ENCODE data around the gene CMTM6.
"Not testable (repeated sequence)": the region's sequence is repeated elsewhere in the genome, so short reads cannot be mapped to it uniquely, and the experiment has no call there.

CMTM6 gene

GRCh38 chr3:32463415-32463814 lies 39.2 kb downstream of the CMTM6 start:
- not testable (repeated sequence) for DNase-seq

DNA sequence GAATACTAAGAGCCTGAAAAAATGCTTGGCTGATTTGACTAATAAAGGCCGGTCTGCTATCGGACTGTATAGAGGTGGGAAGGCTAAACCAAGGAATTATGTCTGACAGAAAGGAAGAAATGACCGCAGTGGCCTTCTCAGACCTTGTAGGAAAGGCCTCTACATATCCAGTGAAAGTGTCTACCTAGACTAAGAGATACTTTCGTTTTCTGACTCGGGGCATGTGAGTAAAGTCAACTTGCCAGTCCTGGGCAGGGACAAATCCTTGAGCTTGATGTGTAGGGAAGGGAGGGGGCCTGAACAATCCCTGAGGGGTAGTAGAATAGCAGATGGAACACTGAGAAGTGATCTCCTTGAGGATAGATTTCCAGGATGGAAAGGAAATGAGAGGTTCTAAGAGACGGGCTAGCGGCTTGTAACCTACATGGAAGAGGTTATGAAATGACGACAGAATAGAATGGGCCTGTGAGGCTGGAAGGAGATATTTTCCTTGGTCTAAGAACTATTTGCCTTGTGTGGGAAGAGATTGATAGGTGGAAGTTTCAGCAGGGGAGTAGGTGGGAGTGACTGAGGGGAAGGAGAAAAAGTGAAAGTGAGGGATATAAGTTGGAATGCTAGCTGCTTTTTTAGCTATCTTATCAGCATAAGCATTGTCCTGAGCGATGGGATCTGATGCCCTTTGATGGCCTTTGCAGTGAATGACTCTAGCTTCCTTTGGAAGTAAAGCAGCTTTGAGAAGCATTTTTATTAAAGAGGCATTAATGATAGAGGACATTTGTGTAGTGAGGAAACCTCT lies 40.3 kb downstream of the CMTM6 start:
- not testable (repeated sequence) for DNase-seq

DNA sequence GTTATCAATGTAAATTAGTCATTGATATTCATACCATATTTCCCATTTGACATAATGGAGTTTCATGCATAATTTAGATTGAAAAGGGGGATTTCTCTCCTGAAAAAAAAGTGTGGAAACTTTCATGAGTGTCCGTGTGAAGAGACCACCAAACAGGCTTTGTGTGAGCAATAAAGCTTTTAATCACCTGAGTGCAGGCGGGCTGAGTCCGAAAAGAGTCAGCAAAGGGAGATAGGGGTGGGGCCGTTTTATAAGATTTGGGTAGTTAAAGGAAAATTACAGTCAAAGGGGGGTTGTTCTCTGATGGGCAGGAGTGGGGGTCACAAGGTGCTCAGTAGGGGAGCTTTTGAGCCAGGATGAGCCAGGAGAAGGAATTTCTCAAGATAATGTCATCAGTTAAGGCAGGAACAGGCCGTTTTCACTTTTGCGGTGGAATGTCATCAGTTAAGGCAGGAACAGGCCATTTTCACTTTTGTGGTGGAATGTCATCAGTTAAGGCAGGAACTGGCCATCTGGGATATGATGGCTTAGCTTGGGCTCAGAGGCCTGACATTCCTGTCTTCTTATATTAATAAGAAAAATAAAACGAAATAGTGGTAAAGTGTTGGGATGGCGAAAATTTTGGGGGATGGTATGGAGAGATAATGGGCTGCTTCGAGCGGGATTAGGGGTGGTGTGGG lies 41.7 kb downstream of the CMTM6 start:
- DNase-seq: not testable (repeated sequence)

DNA sequence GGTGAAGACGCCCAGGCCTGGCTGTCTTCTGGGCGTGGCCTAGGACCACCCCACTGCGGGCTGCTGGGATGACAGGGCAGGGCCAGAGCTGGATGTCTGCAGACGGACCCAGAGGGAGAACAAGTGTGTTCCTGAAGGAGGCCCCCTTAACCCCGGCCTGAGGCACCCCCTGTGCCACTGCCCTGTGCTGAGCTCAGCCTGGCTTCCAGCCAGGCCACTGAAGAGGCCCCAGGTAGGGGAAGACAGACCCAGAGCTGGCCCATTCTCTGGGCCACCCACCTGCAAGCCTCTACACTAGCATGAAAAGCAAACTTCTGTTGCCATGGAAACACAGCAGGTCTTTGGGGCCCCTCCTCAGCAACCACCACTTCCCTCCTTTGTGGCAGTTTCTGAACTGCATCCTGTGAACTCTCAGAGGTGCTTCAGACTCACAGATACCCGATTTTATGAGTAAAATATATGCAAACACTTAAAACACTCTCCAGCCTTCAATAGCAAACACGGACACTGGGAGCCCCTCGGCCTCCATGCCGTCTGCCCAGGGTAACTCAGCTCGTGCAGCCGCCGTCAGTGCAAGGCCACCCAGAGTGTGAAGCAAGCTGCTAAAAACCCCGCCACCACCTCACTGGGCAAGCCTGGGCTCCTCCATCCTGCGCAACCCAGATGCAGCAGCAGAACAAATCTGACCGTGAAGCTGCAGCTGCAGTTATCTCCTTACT lies 42.5 kb downstream of the CMTM6 start:
- DNase-seq: peak; percentile 67

DNA sequence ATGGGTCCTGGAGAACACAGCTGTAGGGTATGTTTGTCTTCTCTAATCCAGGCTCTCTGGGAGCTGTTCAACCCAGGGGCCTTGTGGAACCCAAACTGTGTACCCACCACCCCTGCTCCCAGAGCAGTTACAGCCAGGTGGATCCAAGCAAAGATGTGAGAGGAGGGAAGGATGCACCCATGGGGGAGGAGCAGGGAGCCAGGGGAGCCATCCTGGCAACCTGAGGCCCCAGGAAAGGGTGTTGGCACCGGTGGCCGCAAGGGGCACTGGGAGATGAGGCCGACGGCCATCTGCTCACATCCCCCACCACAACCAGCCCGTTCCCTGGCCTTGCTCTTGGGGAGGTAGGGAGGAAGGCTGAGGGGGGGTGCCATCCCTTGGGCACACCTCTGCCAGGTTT lies 43.2 kb downstream of the CMTM6 start:
- DNase-seq: no peak

DNA sequence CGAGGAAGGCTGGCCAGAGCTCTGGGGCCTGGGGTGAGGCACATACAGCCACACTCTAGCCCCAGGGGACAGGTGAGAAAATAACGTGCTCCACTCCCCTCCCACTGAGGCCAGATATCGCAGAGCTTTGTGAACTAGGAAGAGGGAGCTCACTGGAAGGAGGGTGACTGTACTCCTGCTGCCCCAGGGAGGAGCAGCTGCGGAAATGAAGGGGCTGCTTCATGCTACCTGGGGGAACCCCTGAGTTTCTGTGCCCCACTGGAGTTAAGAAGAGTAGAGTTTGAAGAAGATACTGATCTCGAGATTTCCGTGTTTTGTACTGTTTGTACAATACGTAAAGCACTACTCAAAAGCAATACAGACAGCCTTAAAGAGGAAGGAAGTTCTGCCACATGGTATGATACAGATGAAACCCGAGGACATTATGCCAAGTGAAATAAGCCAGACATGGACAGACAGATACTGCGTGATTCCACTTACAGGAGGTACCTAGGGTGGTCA lies 44.6 kb downstream of the CMTM6 start:
- peak; percentile 52 for DNase-seq

GRCh38 chr3:32456429-32457130 lies 46.1 kb downstream of the CMTM6 start:
- no peak for DNase-seq

- no peak for DNase-seq
Observed at GRCh38 chr3:32455609-32456428, 46.8 kb downstream of the CMTM6 start.

DNA sequence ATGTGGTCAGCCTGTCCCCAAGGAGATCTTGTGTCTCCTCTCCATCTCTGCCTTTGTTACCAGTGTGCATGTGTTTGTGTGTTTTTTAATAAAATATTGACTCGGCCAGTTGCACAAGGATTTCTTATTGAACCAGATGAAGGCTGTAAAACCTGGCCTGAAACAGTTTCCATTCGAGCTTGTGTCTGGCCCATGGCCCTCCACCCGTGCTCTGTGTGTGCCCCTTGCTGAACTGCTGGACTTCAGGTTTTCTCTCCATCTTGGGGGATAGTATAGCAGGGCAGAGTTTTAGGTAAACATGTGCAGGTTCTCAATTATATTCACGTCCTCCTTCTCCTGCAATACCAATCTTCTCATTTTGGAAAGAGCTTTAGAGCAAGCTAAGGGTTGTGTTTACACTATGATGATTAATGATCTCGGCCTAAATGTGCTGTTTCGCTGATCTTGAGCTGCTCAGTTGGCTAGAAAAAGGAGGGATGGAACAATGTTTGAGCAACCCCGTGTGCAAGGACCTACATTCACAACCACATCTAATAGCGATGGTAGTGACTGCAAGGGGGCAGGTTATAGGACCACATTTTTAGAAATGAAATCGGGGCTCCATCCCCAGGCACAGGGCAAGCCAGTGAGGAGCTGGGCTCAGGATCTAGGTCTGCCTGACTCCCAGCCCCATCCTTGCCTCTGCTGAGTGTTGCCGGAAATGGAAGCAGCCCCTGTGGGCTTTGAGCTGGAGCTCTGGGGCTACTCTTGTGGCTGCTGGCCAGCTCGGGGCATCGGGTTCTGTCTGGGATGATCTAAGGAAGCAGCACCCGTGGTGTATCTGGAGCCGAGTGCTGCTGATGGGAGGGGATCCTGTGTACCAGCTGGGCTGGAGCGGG lies 47.7 kb downstream of the CMTM6 start:
- DNase-seq: no peak

- DNase-seq: no peak
Observed at GRCh38 chr3:32454111-32454510, 48.5 kb downstream of the CMTM6 start.

GRCh38 chr3:32453346-32453745 lies 49.3 kb downstream of the CMTM6 start:
- no peak for DNase-seq

- no peak for DNase-seq
Observed at GRCh38 chr3:32452009-32452408, 50.6 kb downstream of the CMTM6 start.

DNA sequence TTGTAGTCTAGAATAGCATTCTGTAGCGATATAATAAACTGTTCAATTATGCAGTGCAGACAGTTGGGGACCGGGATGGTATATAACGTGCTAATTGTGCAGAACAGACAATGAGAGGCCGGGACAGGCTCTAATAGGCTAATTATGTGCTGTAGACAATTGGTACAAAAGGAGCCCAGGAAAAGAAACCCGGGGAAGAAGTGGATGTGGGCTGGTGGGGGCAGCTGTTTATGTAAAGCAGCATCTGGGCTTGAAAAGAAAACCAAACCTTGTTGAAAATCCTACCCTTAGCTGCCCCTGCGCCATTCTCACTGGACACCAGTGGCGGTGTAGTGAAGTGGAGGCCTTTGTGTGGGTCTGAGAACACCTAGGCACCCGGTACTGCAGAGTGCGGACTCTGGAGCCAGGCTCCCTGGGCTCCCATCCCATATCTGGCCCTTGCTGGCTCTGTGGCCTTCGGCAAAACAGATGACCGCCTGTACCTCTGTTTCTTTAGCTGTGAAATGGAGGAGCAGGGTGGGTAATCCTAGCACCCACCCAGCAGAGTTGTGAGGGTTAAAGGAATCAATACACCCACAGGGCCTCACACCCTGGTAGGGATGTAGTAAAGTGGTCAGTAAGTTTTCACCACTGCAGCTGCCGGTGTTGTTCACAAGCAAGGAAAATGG lies 51.5 kb downstream of the CMTM6 start:
- no peak for DNase-seq

DNA sequence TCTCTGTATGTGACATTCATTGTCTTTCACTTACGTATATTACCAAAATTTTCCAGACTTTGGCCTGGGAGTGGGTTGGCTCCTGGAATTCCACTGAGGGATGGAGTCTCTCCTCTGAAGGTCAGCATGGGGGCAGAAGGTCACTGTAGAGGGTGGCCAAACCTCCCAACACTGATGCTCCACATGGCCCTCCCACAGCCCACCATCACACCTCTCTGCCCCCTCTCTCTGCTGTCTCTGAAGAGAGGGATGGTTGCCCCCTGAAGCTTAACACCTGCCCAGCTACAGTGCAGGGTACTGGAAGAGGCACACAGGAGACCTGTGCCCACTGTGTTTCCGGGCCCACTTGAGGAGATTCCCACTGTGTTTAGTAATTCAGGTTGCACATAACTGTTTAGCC lies 52.2 kb downstream of the CMTM6 start:
- no peak for DNase-seq

- no peak for DNase-seq
Observed at GRCh38 chr3:32449691-32450090, 53.0 kb downstream of the CMTM6 start.

DNA sequence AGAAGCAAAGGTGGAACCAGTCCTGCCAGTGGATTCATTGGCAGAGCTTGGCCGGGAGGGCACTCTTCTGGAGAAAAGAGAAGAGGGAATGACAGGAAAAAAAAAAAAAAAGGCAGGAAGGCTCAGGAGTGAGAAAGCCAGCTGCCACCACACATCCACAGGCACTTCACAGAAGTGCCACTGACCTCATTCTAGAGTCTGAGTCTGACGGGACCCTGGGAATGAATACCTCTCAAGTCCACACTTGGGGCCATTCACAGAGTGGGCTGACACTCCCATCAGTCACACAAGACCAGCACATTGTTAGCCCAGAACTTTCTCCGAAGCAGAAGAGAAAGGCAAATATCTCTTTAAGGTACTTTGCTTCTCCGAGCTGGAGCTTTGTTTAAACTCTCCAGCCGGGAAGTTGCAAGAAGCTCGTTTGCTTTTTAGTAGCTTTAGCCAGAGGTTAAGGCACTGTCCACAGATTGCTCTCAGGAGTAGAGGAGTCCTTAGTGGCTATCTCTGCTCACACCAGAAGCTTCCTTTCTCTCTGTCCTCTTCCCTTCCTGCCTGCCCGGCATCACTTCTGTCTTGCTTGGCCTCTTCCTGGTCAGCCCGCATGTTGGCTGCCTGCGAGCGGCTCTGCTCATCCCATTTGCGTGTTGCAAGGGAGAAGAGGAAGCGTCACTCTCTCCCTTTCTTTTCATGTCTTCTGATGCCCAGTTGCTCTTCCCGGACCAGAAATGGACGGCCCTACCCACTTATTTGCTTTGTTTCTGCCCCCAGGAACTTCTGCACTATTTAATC lies 53.8 kb downstream of the CMTM6 start:
- no peak for DNase-seq

DNA sequence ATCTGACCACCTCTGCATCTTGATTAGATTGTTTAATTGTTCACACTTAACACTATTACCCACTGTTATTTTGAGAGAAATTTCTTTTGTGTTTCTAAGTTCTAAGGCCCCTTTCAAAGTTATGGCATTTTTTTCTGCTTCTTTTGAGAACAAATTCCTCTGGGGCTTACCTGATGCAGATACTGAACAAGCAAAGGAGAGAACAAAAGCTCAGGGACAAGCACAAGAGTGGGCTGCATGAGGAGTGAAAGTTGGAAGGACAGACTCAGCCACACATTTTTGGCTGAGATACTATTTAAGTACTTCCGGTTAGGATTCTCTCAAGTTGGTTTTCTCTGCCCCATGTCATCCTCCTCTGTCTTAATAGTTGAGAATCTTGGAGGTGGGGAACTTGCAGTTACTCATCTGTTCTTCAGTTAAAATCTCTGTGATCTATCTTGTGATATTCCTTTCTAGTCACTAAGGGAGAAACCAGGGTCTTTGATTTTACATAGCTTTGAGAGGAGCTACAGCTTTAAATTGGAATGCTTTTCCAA lies 54.7 kb downstream of the CMTM6 start:
- no peak for DNase-seq

GRCh38 chr3:32443478-32443877 lies 59.2 kb downstream of the CMTM6 start:
- DNase-seq: no peak

DNA sequence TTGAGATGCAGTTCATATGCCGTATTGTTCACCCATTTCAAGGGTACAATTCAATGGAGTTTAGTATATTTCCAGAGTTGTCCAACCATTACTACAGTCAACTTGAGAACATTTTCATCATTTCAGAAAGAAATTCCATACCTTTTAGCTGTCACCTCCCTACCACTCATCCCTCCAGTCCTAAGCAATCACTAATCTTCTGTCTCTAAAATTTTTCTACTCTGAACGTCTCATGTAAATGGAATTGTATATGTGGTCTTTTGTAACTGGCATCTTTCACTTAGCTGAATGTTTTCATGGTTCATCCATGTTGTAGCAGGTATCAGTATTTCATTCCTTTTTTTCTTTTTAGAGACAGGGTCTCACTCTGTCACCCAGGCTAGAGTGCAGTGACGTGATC lies 59.9 kb downstream of the CMTM6 start:
- DNase-seq: no peak
